Measurements from ENCODE around the gene ZNF439.

DNA sequence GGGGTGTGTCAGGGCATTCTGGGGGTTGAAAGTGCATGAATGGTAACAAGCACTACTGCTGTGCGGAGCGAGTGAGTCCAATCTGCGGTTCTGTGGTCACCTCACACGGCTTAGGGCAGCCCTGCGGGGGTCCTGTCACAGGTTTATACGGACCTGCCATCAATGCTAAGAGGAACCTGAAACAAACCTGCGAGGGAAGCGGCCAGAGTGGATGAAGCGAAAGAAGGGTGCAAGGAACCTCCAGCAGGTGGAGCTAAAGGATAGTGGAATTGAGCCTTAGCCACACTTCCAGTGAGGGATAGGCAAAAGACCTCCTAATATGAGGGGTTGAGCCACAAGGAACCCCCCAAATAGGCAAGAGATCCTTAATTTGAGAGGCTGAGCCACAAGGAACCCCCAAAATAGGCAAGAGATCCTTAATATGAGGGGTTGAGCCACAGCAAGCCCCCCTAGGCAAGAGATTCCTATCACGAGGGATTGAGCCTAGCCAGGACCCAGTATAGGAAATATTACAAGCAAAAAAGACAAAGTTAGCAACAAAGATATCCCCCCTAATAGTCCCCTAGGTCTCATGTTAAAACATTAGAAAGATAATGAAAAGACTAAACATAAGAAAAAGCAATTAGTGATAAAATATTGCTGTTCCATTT, 32.8 kb downstream of the ZNF439 start:
- no peak for TF ChIP-seq ZNF263 (CRISPR knock-in tag; IDR thresholded peaks at IDR 0.05)
- no peak for TF ChIP-seq SIN3A (IDR thresholded peaks at IDR 0.05; ENCODE audit: borderline replicate concordance, low read depth, low read length)
- TF ChIP-seq, protein P1, sequence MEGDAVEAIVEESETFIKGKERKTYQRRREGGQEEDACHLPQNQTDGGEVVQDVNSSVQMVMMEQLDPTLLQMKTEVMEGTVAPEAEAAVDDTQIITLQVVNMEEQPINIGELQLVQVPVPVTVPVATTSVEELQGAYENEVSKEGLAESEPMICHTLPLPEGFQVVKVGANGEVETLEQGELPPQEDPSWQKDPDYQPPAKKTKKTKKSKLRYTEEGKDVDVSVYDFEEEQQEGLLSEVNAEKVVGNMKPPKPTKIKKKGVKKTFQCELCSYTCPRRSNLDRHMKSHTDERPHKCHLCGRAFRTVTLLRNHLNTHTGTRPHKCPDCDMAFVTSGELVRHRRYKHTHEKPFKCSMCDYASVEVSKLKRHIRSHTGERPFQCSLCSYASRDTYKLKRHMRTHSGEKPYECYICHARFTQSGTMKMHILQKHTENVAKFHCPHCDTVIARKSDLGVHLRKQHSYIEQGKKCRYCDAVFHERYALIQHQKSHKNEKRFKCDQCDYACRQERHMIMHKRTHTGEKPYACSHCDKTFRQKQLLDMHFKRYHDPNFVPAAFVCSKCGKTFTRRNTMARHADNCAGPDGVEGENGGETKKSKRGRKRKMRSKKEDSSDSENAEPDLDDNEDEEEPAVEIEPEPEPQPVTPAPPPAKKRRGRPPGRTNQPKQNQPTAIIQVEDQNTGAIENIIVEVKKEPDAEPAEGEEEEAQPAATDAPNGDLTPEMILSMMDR (CRISPR knock-in tag; IDR thresholded peaks at IDR 0.05): peak; percentile 94
- no peak for TF ChIP-seq MBNL3 (CRISPR knock-in tag; conservative IDR thresholded peaks at IDR 0.05)
- TF ChIP-seq, protein P2, sequence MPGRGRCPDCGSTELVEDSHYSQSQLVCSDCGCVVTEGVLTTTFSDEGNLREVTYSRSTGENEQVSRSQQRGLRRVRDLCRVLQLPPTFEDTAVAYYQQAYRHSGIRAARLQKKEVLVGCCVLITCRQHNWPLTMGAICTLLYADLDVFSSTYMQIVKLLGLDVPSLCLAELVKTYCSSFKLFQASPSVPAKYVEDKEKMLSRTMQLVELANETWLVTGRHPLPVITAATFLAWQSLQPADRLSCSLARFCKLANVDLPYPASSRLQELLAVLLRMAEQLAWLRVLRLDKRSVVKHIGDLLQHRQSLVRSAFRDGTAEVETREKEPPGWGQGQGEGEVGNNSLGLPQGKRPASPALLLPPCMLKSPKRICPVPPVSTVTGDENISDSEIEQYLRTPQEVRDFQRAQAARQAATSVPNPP (CRISPR knock-in tag; IDR thresholded peaks at IDR 0.05): no peak
- no peak for TF ChIP-seq ZKSCAN1 (IDR thresholded peaks at IDR 0.05; ENCODE audit: low read length)
